Gastrocnemius medialis (tissue), 4 donors: ENCODE data around the gene KRT83. TPM values are rescaled to one million over a fixed set of nuclear protein-coding genes. Genes with fewer than 3 reads are reported as not detected.

Source experiments
- ATAC-seq, 2 donors: fragments of 150-250 bp; one replicate each; pipeline ENCODE4 v1.9.1; 2016
- DNase-seq, 2 donors: peaks; one replicate each; pipeline ENCODE4 v3.0.0-alpha.2; 2019
- H3K27ac ChIP-seq, 4 donors: fragments of 200-600 bp; sonication (generic); 1 replicate in 1 of 4; 2 replicates in 3 of 4; pipeline ENCODE4 v1.5.1; 2016 to 2018; ENCODE audit warnings: mild to moderate bottlenecking in 2 of 4, moderate library complexity in 1 of 4
- H3K27me3 ChIP-seq, 3 donors: fragments of 200-600 bp; sonication (generic) in 2 of 3; 1 replicate in 1 of 3; 2 replicates in 2 of 3; pipeline versions ENCODE4 v1.5.1 to v1.6.0; 2016 to 2019; ENCODE audit warnings: mild to moderate bottlenecking in 1 of 3, moderate library complexity in 1 of 3
- H3K36me3 ChIP-seq, 2 donors: fragments of 200-600 bp; sonication (generic) in 1 of 2; one replicate each; pipeline ENCODE4 v1.5.1; 2017 to 2018
- H3K4me1 ChIP-seq, 2 donors: fragments of 200-600 bp; sonication (generic) in 1 of 2; one replicate each; pipeline ENCODE4 v1.5.1; 2016 to 2017; ENCODE audit warnings: mild to moderate bottlenecking in 2 of 2
- H3K4me3 ChIP-seq, 4 donors: fragments of 200-600 bp; sonication (generic) in 3 of 4; 1 replicate in 1 of 4; 2 replicates in 3 of 4; pipeline ENCODE4 v1.5.1; 2016 to 2019; ENCODE audit warnings: mild to moderate bottlenecking in 2 of 4
- H3K9me3 ChIP-seq, 3 donors: fragments of 200-600 bp; sonication (generic) in 2 of 3; 1 replicate in 1 of 3; 2 replicates in 2 of 3; pipeline ENCODE4 v1.5.1; 2016 to 2019
- POLR2A ChIP-seq, 2 donors: fragments of 450-650 bp; IDR thresholded peaks; one replicate each; pipeline ENCODE4 v1.6.1; 2017; ENCODE audit warnings: antibody characterized with exemption in 2 of 2, mild to moderate bottlenecking in 2 of 2, moderate library complexity in 2 of 2
- in situ Hi-C, 4 donors: fragments of 200-750 bp; cut with MboI; loops; one replicate each; pipeline versions ENCODE4 v1.15.0 to v1.8.0; 2017; ENCODE audit warnings: low sequenced_read_pairs in 4 of 4
- intact Hi-C: fragments of 100-400 bp; cut with DNase I; formaldehyde crosslinking; loops from one replicate; pipeline ENCODE4 v1.15.1; 2023; ENCODE audit warnings: low total_unique reads
- total RNA-seq, 4 donors: library from RNA; depleted of rRNA; stranded (reverse); fragments of >200 nt; gene quantifications; one replicate each; pipeline versions ENCODE4 v1.1.0 to v1.2.3, GENCODE V29; 2016
- TF ChIP-seq, protein P1 (sequence below), 5 experiments: fragments of 450-650 bp in 3 of 5; fragments of 200-600 bp in 2 of 5; sonication (generic) in 2 of 5; IDR thresholded peaks in 4 of 5; conservative IDR thresholded peaks in 1 of 5; 1 replicate in 4 of 5; 2 replicates in 1 of 5; pipeline ENCODE4 v1.5.1; 2016 to 2019; ENCODE audit warnings: antibody characterized with exemption in 5 of 5, mild to moderate bottlenecking in 3 of 5, moderate library complexity in 3 of 5

The KRT83 gene
- total RNA-seq, 4 donors from 2014 or later, result 0.13 TPM; not detected in 3

DNA sequence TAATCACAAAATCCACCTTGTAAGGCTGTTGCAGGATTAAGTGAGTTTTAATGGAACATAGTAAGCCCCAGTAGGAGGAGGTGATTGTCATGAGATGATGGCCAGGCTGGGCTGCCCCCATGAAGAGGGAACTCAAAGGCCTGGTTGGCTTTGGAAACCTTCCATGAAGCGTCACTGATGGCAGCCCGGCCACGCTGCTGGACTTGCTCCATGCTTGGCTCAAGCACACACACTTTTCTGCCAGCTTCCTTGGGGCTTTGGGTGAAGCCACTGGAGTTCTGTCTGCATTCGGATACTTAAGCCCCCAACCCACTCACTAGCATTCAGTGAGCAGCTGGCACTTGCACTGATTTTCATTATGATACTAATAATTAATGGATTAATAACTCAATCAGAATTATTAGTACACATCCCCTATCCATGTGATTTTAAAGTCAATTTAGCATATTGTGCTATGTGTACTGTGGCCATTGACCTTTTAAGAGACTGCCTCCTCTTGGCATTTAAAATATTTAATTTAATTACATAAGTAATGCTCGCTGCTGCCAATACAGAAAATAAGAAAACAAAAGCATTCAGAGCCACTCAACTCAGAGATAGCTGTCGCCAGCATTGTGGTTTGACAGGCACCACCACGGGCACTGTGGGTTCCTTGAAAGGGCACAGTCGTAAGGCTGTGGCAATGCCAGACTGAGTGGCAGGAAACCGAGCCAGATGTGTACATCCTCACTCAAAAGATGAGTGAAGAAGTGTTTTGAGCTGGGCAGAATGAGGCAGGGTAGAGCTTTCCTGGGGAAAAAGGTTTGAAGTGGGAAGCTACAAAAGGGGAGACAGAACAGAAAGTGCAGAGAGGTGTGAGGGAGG, 30.2 kb upstream of the KRT83 start:
- Histone ChIP-seq H3K27me3 (peaks cover 0 to 7% (median 6%) of the 10 kb centered on the region in 3 donors), H3K4me3 (no peak overlapping the region), H3K36me3 (no peaks in the 10 kb centered on the region), H3K9me3 (no peaks in the 10 kb centered on the region), H3K27ac (no peak overlapping the region), H3K4me1 (no peaks in the 10 kb centered on the region)
- intact Hi-C loops, result no loop called here
- ATAC-seq (no peak), DNase-seq (no peak)
- TF ChIP-seq, protein P1, sequence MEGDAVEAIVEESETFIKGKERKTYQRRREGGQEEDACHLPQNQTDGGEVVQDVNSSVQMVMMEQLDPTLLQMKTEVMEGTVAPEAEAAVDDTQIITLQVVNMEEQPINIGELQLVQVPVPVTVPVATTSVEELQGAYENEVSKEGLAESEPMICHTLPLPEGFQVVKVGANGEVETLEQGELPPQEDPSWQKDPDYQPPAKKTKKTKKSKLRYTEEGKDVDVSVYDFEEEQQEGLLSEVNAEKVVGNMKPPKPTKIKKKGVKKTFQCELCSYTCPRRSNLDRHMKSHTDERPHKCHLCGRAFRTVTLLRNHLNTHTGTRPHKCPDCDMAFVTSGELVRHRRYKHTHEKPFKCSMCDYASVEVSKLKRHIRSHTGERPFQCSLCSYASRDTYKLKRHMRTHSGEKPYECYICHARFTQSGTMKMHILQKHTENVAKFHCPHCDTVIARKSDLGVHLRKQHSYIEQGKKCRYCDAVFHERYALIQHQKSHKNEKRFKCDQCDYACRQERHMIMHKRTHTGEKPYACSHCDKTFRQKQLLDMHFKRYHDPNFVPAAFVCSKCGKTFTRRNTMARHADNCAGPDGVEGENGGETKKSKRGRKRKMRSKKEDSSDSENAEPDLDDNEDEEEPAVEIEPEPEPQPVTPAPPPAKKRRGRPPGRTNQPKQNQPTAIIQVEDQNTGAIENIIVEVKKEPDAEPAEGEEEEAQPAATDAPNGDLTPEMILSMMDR (IDR thresholded peaks at IDR 0.05 in 4 of 5, conservative IDR thresholded peaks at IDR 0.05 in 1 of 5), result no peak
- no peak for TF ChIP-seq POLR2A (IDR thresholded peaks at IDR 0.05)
- in situ Hi-C loops, result no loop called here

GRCh38 chr12:52350786-52351185, 29.6 kb upstream of the KRT83 start:
- in situ Hi-C loops (no loop called here), intact Hi-C loops (no loop called here)
- Histone ChIP-seq H3K27me3 (peaks cover 0 to 6% (median 4%) of the 10 kb centered on the region in 3 donors), H3K4me1 (no peaks in the 10 kb centered on the region), H3K9me3 (no peaks in the 10 kb centered on the region), H3K27ac (no peak overlapping the region), H3K36me3 (no peaks in the 10 kb centered on the region), H3K4me3 (no peak overlapping the region)
- TF ChIP-seq POLR2A (IDR thresholded peaks at IDR 0.05), result no peak
- TF ChIP-seq, protein P1 (IDR thresholded peaks at IDR 0.05 in 4 of 5, conservative IDR thresholded peaks at IDR 0.05 in 1 of 5), result no peak
- ATAC-seq (no peak), DNase-seq (no peak)

- TF ChIP-seq POLR2A (IDR thresholded peaks at IDR 0.05), result no peak
- TF ChIP-seq, protein P1 (IDR thresholded peaks at IDR 0.05 in 4 of 5, conservative IDR thresholded peaks at IDR 0.05 in 1 of 5), result no peak
- Histone ChIP-seq H3K4me1 (no peaks in the 10 kb centered on the region), H3K9me3 (no peaks in the 10 kb centered on the region), H3K36me3 (no peaks in the 10 kb centered on the region), H3K27me3 (peaks cover 0 to 6% (median 4%) of the 10 kb centered on the region in 3 donors), H3K27ac (no peak overlapping the region), H3K4me3 (no peak overlapping the region)
- intact Hi-C loops (no loop called here), in situ Hi-C loops (no loop called here)
- ATAC-seq (no peak), DNase-seq (no peak)
Measured at GRCh38 chr12:52350021-52350620, 28.9 kb upstream of the KRT83 start.

- intact Hi-C loops (no loop called here), in situ Hi-C loops (no loop called here)
- ATAC-seq (no peak), DNase-seq (no peak)
- H3K27ac ChIP-seq, result no peak overlapping the region
- no peaks in the 10 kb centered on the region for H3K9me3 ChIP-seq
- no peak overlapping the region for H3K4me3 ChIP-seq
- peaks cover 0 to 1% (median under 1%) of the 10 kb centered on the region in 3 donors for H3K27me3 ChIP-seq
- H3K36me3 ChIP-seq, result no peaks in the 10 kb centered on the region
- TF ChIP-seq POLR2A (IDR thresholded peaks at IDR 0.05), result no peak
- TF ChIP-seq, protein P1 (IDR thresholded peaks at IDR 0.05 in 4 of 5, conservative IDR thresholded peaks at IDR 0.05 in 1 of 5), result no peak
- no peaks in the 10 kb centered on the region for H3K4me1 ChIP-seq
Measured at GRCh38 chr12:52349196-52349595, 28.0 kb upstream of the KRT83 start.
